Measurements from ENCODE around the gene ICAM2.

GRCh38 chr17:63960006-63960405 lies 60.4 kb downstream of the ICAM2 start:
- TF ChIP-seq CTCF (IDR thresholded peaks at IDR 0.05) (no peak), EP300 (IDR thresholded peaks at IDR 0.05) (no peak)

All from tibial nerve (tissue), 4 donors.